ENCODE data around the gene MOB1A. TPM values are rescaled to one million over a fixed set of nuclear protein-coding genes. Genes with fewer than 3 reads are reported as not detected.

The MOB1A gene
- total and polyA plus RNA-seq, 7 donors, result 13.6 to 71.2 (median 28.8) TPM

- H3K4me3 ChIP-seq, result no peak overlapping the region
- no peak overlapping the region for H3K27ac ChIP-seq
- no peaks in the 10 kb centered on the region for H3K27me3 ChIP-seq (ENCODE audit: insufficient read depth in 3 of 3, low read length in 2 of 3)
- WGBS, 3 donors, result 88 to 92% (median 90%) methylated on average over 7 of the region's 7 CpGs
- TF ChIP-seq, protein P1, sequence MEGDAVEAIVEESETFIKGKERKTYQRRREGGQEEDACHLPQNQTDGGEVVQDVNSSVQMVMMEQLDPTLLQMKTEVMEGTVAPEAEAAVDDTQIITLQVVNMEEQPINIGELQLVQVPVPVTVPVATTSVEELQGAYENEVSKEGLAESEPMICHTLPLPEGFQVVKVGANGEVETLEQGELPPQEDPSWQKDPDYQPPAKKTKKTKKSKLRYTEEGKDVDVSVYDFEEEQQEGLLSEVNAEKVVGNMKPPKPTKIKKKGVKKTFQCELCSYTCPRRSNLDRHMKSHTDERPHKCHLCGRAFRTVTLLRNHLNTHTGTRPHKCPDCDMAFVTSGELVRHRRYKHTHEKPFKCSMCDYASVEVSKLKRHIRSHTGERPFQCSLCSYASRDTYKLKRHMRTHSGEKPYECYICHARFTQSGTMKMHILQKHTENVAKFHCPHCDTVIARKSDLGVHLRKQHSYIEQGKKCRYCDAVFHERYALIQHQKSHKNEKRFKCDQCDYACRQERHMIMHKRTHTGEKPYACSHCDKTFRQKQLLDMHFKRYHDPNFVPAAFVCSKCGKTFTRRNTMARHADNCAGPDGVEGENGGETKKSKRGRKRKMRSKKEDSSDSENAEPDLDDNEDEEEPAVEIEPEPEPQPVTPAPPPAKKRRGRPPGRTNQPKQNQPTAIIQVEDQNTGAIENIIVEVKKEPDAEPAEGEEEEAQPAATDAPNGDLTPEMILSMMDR (IDR thresholded peaks at IDR 0.05), result no peak
- no peaks in the 10 kb centered on the region for H3K9me3 ChIP-seq
- peaks cover 13% of the 10 kb centered on the region for H3K4me1 ChIP-seq
- ATAC-seq (no peak), DNase-seq (no peak)
- peaks cover 2 to 49% of the 10 kb centered on the region in 2 donors for H3K36me3 ChIP-seq (ENCODE audit: insufficient read depth in 1 of 2, low read depth in 1 of 2)
- intact Hi-C loops (cut with DNase I), result loop anchor here (2.0 to 10.0 kb wide), 6 partner anchors 27 to 325 kb away; partner anchors contain the start of genes DGUOK (in 1 of the 2) and STAMBP (in 1 of the 2)
Observed at GRCh38 chr2:74149570-74150319, 28.9 kb downstream of the MOB1A start.

- TF ChIP-seq, protein P1 (IDR thresholded peaks at IDR 0.05), result no peak
- WGBS, 3 donors, result 90 to 92% (median 90%) methylated on average over 5 of the region's 5 CpGs
Observed at GRCh38 chr2:74149247-74149525, 29.5 kb downstream of the MOB1A start.

DNA sequence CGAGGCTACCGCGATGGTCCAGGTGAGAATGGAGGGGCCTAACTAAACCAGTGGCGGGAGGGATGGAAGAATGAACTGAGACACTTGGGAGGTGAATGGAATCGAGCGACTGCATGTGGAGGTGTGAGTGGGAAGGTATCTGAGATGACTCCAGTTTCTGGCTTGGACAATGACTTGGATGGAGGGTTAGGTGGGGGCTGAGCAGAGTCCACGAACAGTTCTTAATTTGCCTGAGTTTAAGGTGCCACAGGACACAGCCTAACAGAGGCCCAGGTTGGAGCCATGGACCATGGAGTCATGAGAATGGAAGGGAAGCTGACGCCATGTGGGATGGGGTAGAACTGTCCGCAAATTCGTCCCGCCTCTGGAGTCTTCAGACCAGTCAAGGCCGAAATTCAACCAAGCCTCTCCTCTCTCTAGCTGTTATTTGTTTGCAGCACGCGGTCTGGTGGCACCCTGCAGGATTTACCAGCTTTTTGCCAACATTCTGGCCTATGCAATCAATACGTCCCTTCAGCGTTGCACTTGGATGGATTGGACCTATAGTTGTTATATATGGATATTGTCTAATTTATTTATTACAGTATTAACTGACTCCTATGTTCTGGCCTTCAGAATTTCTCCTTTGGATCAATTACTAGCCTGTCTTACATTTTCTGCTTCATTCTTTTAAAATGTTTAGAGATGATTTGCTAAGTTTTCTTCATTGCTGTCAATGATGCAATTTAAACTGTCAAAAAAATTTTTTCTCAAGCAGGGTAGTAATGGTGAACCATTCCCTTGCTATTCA is 30.0 kb downstream of the MOB1A start:
- Histone ChIP-seq H3K9me3 (no peaks in the 10 kb centered on the region), H3K27me3 (ENCODE audit: insufficient read depth in 3 of 3, low read length in 2 of 3) (no peaks in the 10 kb centered on the region), H3K36me3 (ENCODE audit: insufficient read depth in 1 of 2, low read depth in 1 of 2) (peaks cover 2 to 46% of the 10 kb centered on the region in 2 donors), H3K4me1 (peaks cover 13% of the 10 kb centered on the region), H3K27ac (no peak overlapping the region), H3K4me3 (peak overlapping the region; percentile 89)
- TF ChIP-seq, protein P1 (IDR thresholded peaks at IDR 0.05), result no peak
- no peak for DNase-seq
- 51 to 57% (median 56%) methylated on average over 16 of the region's 16 CpGs for WGBS, 3 donors
- intact Hi-C loops (cut with DNase I), result loop anchor here (2.0 to 10.0 kb wide), 6 partner anchors 28 to 324 kb away; partner anchors contain the start of genes DGUOK (in 1 of the 2) and STAMBP (in 1 of the 2)
- no peak for ATAC-seq

More at GRCh38 chr2:74149247-74149525, 29.5 kb downstream of the MOB1A start:
- H3K4me1 ChIP-seq, result peaks cover 13% of the 10 kb centered on the region
- H3K9me3 ChIP-seq, result no peaks in the 10 kb centered on the region
- no peak overlapping the region for H3K4me3 ChIP-seq
- ATAC-seq, result no peak
- H3K36me3 ChIP-seq (ENCODE audit: insufficient read depth in 1 of 2, low read depth in 1 of 2), result peaks cover 2 to 49% of the 10 kb centered on the region in 2 donors
- H3K27ac ChIP-seq, result no peak overlapping the region
- intact Hi-C loops (cut with DNase I), result loop anchor here (2.0 to 10.0 kb wide), 6 partner anchors 28 to 324 kb away; partner anchors contain the start of genes DGUOK (in 1 of the 2) and STAMBP (in 1 of the 2)
- H3K27me3 ChIP-seq (ENCODE audit: insufficient read depth in 3 of 3, low read length in 2 of 3), result no peaks in the 10 kb centered on the region
- DNase-seq, result no peak

GRCh38 chr2:74147727-74148456 is 30.8 kb downstream of the MOB1A start, which contains the start of gene BOLA3:
Gene BOLA3, minus strand, starts transcription at chr2:74147912. Its CDS starts 38 bp downstream, at chr2:74147874.
- intact Hi-C loops (cut with DNase I), result loop anchor here (2.0 to 10.0 kb wide), 6 partner anchors 27 to 323 kb away; partner anchors contain the start of genes DGUOK (in 1 of the 2) and STAMBP (in 1 of the 2)

More at GRCh38 chr2:74147727-74148456, 30.8 kb downstream of the MOB1A start, which contains the start of gene BOLA3:
- Histone ChIP-seq H3K4me1 (peaks cover 13% of the 10 kb centered on the region), H3K9me3 (no peaks in the 10 kb centered on the region), H3K36me3 (ENCODE audit: insufficient read depth in 1 of 2, low read depth in 1 of 2) (peaks cover under 1 to 41% of the 10 kb centered on the region in 2 donors), H3K4me3 (peak within 1 kb of the TSS; percentile 89), H3K27ac (peak within 1 kb of the TSS; percentile 70), H3K27me3 (ENCODE audit: insufficient read depth in 3 of 3, low read length in 2 of 3) (no peaks in the 10 kb centered on the region)
- TF ChIP-seq, protein P1 (IDR thresholded peaks at IDR 0.05), result peak; percentile 66
- WGBS, 3 donors, result 3 to 4% (median 3%) methylated on average over 49 to 67 of the region's 67 CpGs
- peak; percentile 89 to 92 for DNase-seq
- ATAC-seq, result peak; percentile 95 to 99 (median 98)
